SK-N-SH (cell line): Measurements from ENCODE around the gene SDR39U1. TPM values are rescaled to one million over a fixed set of nuclear protein-coding genes. Genes with fewer than 3 reads are reported as not detected.

Source experiments
- CTCF ChIA-PET: fragments of 300-600, 350-600 bp; formaldehyde crosslinking; extraction: SDS; loops from one replicate; lab custom pipeline; 2021; lab: Yijun Ruan, JAX
- POLR2A ChIA-PET: fragments of 350-600 bp; sonication (Branson Sonifier 250); formaldehyde crosslinking; extraction: SDS; loops from one replicate; lab custom pipeline; 2020; ENCODE audit warnings: antibody characterized with exemption, inconsistent platforms; lab: Yijun Ruan, JAX
- DNase-seq: peaks from one replicate; pipeline ENCODE4 v3.0.0; 2012
- H2AFZ ChIP-seq: fragments of 200-600 bp; sonication (generic); 2 replicates; pipeline ENCODE4 v1.8.1; 2016; ENCODE audit warnings: antibody characterized with exemption, mild to moderate bottlenecking, low read depth
- H3F3A ChIP-seq: fragments of 200-600 bp; sonication (generic); replicated peaks from 2 replicates; pipeline ENCODE3; 2016; ENCODE audit warnings: antibody characterized with exemption, mild to moderate bottlenecking; ENCODE audit not compliant: insufficient read depth
- H3K27ac ChIP-seq, 2 experiments: fragments of 200-500 bp in 1 of 2; fragments of 200-600 bp in 1 of 2; sonication (Bioruptor generic) in 1 of 2; sonication (generic), shearing (Covaris generic) in 1 of 2; 2 replicates each; pipeline versions ENCODE4 v1.5.1 to v1.6.1; 2014 to 2016; ENCODE audit warnings: low read depth in 2 of 2, inconsistent platforms in 1 of 2, low read length in 1 of 2, mild to moderate bottlenecking in 1 of 2, mixed read lengths in 1 of 2
- H3K27me3 ChIP-seq: fragments of 200-600 bp; sonication (generic), shearing (Covaris generic); 2 replicates; pipeline ENCODE4 v1.6.1; 2016; ENCODE audit warnings: mixed run types; ENCODE audit not compliant: insufficient read depth
- H3K36me3 ChIP-seq, 2 experiments: fragments of 200-500 bp in 1 of 2; fragments of 200-600 bp in 1 of 2; sonication (Bioruptor generic) in 1 of 2; sonication (generic) in 1 of 2; replicated peaks in 1 of 2; 2 replicates each; pipeline versions ENCODE3 to v1.5.1; 2014 to 2016; ENCODE audit warnings: low read length in 1 of 2, mild to moderate bottlenecking in 1 of 2; ENCODE audit not compliant: insufficient read depth in 2 of 2, control insufficient read depth in 1 of 2
- H3K4me1 ChIP-seq, 2 experiments: fragments of 200-500 bp in 1 of 2; fragments of 200-600 bp in 1 of 2; sonication (Bioruptor generic) in 1 of 2; sonication (generic), shearing (Covaris generic) in 1 of 2; 2 replicates each; pipeline versions ENCODE4 v1.5.1 to v1.6.1; 2014 to 2016; ENCODE audit warnings: low read depth in 1 of 2, low read length in 1 of 2, mixed run types in 1 of 2; ENCODE audit not compliant: insufficient read depth in 2 of 2, control insufficient read depth in 1 of 2
- H3K4me2 ChIP-seq: fragments of 200-600 bp; sonication (generic), shearing (Covaris generic); 2 replicates; pipeline ENCODE4 v1.6.1; 2017; ENCODE audit warnings: mixed run types
- H3K4me3 ChIP-seq, 2 experiments: fragments of 200-500 bp in 1 of 2; fragments of 200-600 bp in 1 of 2; sonication (Bioruptor generic) in 1 of 2; sonication (generic), shearing (Covaris generic) in 1 of 2; 2 replicates each; pipeline versions ENCODE4 v1.5.1 to v1.8.1; 2014 to 2016; ENCODE audit warnings: low read depth in 2 of 2, inconsistent platforms in 1 of 2, low read length in 1 of 2, mild to moderate bottlenecking in 1 of 2, mixed read lengths in 1 of 2, moderate library complexity in 1 of 2
- H3K79me2 ChIP-seq: fragments of 200-600 bp; sonication (generic); 2 replicates; pipeline ENCODE4 v1.8.1; 2017; ENCODE audit warnings: mild to moderate bottlenecking; ENCODE audit not compliant: insufficient read depth
- H3K9ac ChIP-seq: fragments of 200-600 bp; sonication (generic); 2 replicates; pipeline ENCODE4 v1.6.1; 2017; ENCODE audit warnings: mixed run types
- H3K9me2 ChIP-seq: fragments of 200-600 bp; sonication (generic); 2 replicates; pipeline ENCODE4 v1.6.1; 2017; ENCODE audit warnings: mixed run types
- H3K9me3 ChIP-seq: fragments of 200-600 bp; sonication (generic); 2 replicates; pipeline ENCODE4 v1.6.1; 2017; ENCODE audit warnings: mixed run types, mild to moderate bottlenecking, moderate library complexity
- H4K20me1 ChIP-seq: fragments of 200-600 bp; sonication (generic); 2 replicates; pipeline ENCODE4 v1.6.1; 2017; ENCODE audit warnings: mild to moderate bottlenecking, mixed run types; ENCODE audit not compliant: insufficient read depth
- CHD2 ChIP-seq: fragments of 150-350 bp; IDR thresholded peaks from 2 replicates; pipeline ENCODE4 v1.6.1; 2018; ENCODE audit warnings: low read length; ENCODE audit not compliant: partially characterized antibody
- EP300 ChIP-seq, 2 experiments: IDR thresholded peaks; 2 replicates each; pipeline versions ENCODE4 v1.4.0 to v1.6.1; 2012; ENCODE audit warnings: borderline replicate concordance in 1 of 2, low read depth in 1 of 2, low read length in 1 of 2
- EZH2phosphoT487 ChIP-seq: fragments of 200-600 bp; sonication (generic); IDR thresholded peaks from 2 replicates; pipeline ENCODE4 v1.6.1; 2017; ENCODE audit warnings: low read depth, mixed run types, mild to moderate bottlenecking, antibody characterized with exemption, moderate library complexity, borderline replicate concordance
- FOSL2 ChIP-seq: IDR thresholded peaks from 2 replicates; pipeline ENCODE4 v1.4.0; 2012; ENCODE audit warnings: low read depth, mild to moderate bottlenecking, moderate library complexity, borderline replicate concordance
- FOXJ3 ChIP-seq: sonication (generic); formaldehyde crosslinking; IDR thresholded peaks from 2 replicates; pipeline ENCODE4 v1.5.1; 2020; ENCODE audit warnings: mild to moderate bottlenecking, missing genetic modification reagents
- GABPA ChIP-seq: IDR thresholded peaks from 2 replicates; pipeline ENCODE4 v1.4.0; 2012; ENCODE audit warnings: low read depth, mild to moderate bottlenecking
- GATA2 ChIP-seq: sonication (generic); formaldehyde crosslinking; IDR thresholded peaks from 2 replicates; pipeline ENCODE4 v1.5.0; 2020; ENCODE audit warnings: mild to moderate bottlenecking, missing genetic modification reagents
- MEF2A ChIP-seq: IDR thresholded peaks from 2 replicates; pipeline ENCODE4 v1.4.0; 2012; ENCODE audit warnings: low read depth, borderline replicate concordance
- NFIC ChIP-seq: IDR thresholded peaks from 2 replicates; pipeline ENCODE4 v1.4.0; 2012; ENCODE audit warnings: borderline replicate concordance
- NRF1 ChIP-seq: IDR thresholded peaks from 2 replicates; pipeline ENCODE4 v1.6.1; 2012; ENCODE audit warnings: low read depth, mild to moderate bottlenecking, low read length
- SIN3A ChIP-seq: IDR thresholded peaks from 2 replicates; pipeline ENCODE4 v1.6.1; 2012; ENCODE audit warnings: low read depth, mild to moderate bottlenecking, low read length, moderate library complexity, borderline replicate concordance
- TAF1 ChIP-seq: IDR thresholded peaks from 2 replicates; pipeline ENCODE4 v1.6.1; 2012; ENCODE audit warnings: low read depth, mild to moderate bottlenecking, low read length, moderate library complexity, borderline replicate concordance
- TCF12 ChIP-seq: IDR thresholded peaks from 2 replicates; pipeline ENCODE4 v1.4.0; 2012
- YY1 ChIP-seq: IDR thresholded peaks from 2 replicates; pipeline ENCODE4 v1.4.0; 2012; ENCODE audit warnings: low read depth, mild to moderate bottlenecking
- WGBS: methylation state at CpG from one replicate; pipeline ENCODE4 v1.1.6; 2017; ENCODE audit warnings: low lambda C conversion rate; 5-methylcytosine and 5-hydroxymethylcytosine counted together
- polyA plus RNA-seq, 3 experiments: library from polyadenylated mRNA; depleted of rRNA; stranded (reverse); fragments of >200 nt; gene quantifications; 2 replicates each; pipeline ENCODE4 v1.2.3, GENCODE V29; 2012
- TF ChIP-seq, protein P1 (sequence below): IDR thresholded peaks from 2 replicates; pipeline ENCODE4 v1.4.0; 2012; ENCODE audit warnings: low read depth
- TF ChIP-seq, protein P2 (sequence below): fragments of 150-350 bp; IDR thresholded peaks from 2 replicates; pipeline ENCODE4 v1.6.1; 2016; ENCODE audit warnings: mild to moderate bottlenecking, low read depth, low read length

The SDR39U1 gene
- polyA plus RNA-seq, 1 of the 3 experiments (the other 2 are of a cell fraction) = 81.8 TPM

DNA sequence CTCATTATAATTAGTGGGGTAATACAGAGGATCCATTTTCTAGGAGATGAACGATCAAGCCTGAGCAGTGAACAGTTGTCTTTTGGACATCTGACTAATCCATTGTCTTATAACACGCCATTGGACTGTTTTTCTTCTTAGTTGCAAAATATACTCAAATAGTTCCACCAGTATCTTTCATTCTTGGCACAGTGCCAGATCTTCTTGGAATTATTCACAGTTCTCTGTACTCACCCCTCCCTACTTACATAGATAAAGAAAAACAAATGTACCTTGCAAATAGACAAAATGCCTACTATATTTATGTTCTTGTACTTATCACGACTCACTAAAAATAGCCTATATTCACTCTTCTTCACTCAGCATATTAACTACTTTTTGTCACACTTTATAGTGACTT lies 16.9 kb downstream of the SDR39U1 start:
- H3K36me3 ChIP-seq = no peaks in the 10 kb centered on the region
- H3K4me2 ChIP-seq = no peak overlapping the region
- peaks cover 11 to 20% of the 10 kb centered on the region in 2 experiments; a peak in 3 of 4 replicates for H3K4me1 ChIP-seq
- no peaks in the 10 kb centered on the region for H4K20me1 ChIP-seq
- H3K27ac ChIP-seq = no peak overlapping the region
- POLR2A ChIA-PET = no interaction called here
- H3K9ac ChIP-seq = no peak overlapping the region
- peak; percentile 85 for TF ChIP-seq NFIC
- no peak for TF ChIP-seq YY1
- CTCF ChIA-PET = interaction anchor here (0.5 to 16.1 kb wide), 11 partner anchors 9 to 118 kb away, joined by 3 to 275 read pairs (median 5); partner anchors contain the start of gene CIDEB
- H3F3A ChIP-seq = peaks cover 7% of the 10 kb centered on the region
- H2AFZ ChIP-seq = peak overlapping the region; percentile 38; the same call in 1 of the 2 replicates
- no peak for DNase-seq
- no peaks in the 10 kb centered on the region for H3K9me3 ChIP-seq
- H3K4me3 ChIP-seq = no peak overlapping the region
- 56% methylated on average over 3 of the region's 3 CpGs for WGBS
- no peaks in the 10 kb centered on the region for H3K27me3 ChIP-seq
- peaks cover 6% of the 10 kb centered on the region for H3K79me2 ChIP-seq
- H3K9me2 ChIP-seq = no peaks in the 10 kb centered on the region

DNA sequence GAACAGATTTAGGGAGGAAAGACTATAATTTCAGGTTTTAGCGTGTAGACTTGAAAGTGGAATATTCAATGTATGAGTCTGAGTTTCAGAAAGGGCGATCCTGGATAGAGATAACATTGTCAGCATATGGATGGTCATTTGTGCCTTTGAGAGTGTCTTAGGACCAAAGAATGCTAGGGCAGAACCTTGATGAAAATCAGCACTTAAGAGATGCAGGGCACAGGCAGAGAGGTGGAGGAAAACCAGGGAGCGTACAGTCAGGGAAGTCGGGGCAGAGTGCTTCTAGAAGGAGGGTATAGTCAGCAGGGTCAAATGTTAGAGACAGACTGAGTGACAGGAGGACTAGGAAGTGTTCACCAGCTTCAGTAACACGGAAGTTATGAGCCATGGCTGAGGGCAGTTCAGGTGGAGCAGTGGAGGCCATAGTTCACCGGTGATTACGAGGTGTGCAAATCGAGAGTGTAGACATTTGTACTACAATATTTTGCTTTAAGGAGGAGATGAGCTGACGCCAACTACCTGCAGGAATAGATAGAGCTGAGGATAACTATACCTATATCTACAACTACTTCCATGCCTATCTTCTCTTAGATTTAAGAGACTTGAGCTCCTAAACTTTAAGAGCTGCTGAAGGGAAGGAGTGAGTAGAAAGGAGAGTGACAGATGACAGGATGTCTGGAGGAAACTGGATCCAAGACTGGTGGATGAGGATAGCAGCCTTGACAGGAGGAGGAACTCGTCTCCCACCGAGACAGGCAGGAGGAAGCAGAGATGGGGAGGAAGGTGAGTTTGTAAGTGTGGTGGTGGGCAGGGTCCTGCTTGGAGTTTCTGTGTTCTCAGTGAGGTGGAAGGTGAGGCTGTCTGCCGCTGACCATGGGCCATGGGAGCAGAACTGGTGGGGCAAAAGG lies 19.6 kb downstream of the SDR39U1 start:
- Histone ChIP-seq H4K20me1 (no peaks in the 10 kb centered on the region), H3K4me2 (no peak overlapping the region), H3K79me2 (no peaks in the 10 kb centered on the region), H3K9ac (no peak overlapping the region), H3K4me1 (peaks cover 0 to 14% of the 10 kb centered on the region in 2 experiments; a peak in 3 of 4 replicates), H3K4me3 (no peak overlapping the region), H3K27ac (no peak overlapping the region), H3K27me3 (0 out of 2 replicates have a peak, but pooled peaks cover 5% of the 10 kb centered on the region), H3F3A (peaks cover 7% of the 10 kb centered on the region), H3K9me3 (no peaks in the 10 kb centered on the region), H3K9me2 (no peaks in the 10 kb centered on the region), H2AFZ (no peak overlapping the region), H3K36me3 (no peaks in the 10 kb centered on the region)
- POLR2A ChIA-PET = interaction anchor here (0.6 kb wide), 1 partner anchor 63 kb away, joined by 3 read pairs; no protein-coding TSS in a partner anchor
- WGBS = 71% methylated on average over 12 of the region's 12 CpGs
- TF ChIP-seq FOSL2 (no peak), CHD2 (no peak), GATA2 (no peak), FOXJ3 (no peak), EZH2phosphoT487 (no peak), GABPA (no peak), MEF2A (no peak), TCF12 (no peak), EP300 (IDR thresholded peaks at IDR 0.05; ENCODE audit: borderline replicate concordance in 1 of 2, low read depth in 1 of 2, low read length in 1 of 2) (no peak), TAF1 (no peak), YY1 (no peak), SIN3A (no peak), NRF1 (no peak)
- TF ChIP-seq, protein P1, sequence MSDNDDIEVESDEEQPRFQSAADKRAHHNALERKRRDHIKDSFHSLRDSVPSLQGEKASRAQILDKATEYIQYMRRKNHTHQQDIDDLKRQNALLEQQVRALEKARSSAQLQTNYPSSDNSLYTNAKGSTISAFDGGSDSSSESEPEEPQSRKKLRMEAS = no peak
- TF ChIP-seq, protein P2, sequence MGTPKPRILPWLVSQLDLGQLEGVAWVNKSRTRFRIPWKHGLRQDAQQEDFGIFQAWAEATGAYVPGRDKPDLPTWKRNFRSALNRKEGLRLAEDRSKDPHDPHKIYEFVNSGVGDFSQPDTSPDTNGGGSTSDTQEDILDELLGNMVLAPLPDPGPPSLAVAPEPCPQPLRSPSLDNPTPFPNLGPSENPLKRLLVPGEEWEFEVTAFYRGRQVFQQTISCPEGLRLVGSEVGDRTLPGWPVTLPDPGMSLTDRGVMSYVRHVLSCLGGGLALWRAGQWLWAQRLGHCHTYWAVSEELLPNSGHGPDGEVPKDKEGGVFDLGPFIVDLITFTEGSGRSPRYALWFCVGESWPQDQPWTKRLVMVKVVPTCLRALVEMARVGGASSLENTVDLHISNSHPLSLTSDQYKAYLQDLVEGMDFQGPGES = no peak
- no peak for DNase-seq
- CTCF ChIA-PET = interaction anchor here (0.5 to 16.1 kb wide), 9 partner anchors 9 to 732 kb away, joined by 3 to 275 read pairs (median 4); no protein-coding TSS in a partner anchor
